Measurements from ENCODE around the gene LCK.
A peak's percentile ranks its signal among the peaks of the same experiment; 100 is the strongest.

The LCK gene

GRCh38 chr1:32250893-32251716 lies at the start of gene LCK:
Gene LCK (plus strand): TSS chr1:32251265. CDS start chr1:32274330, 23,065 bp downstream.
- H3K4me2 ChIP-seq (ENCODE audit: low read length), result peak within 1 kb of the TSS; percentile 69
- H3K27me3 ChIP-seq (ENCODE audit: insufficient read depth, low read length), result no peaks in the 10 kb centered on the region
- no peak within 1 kb of the TSS for H2AFZ ChIP-seq (ENCODE audit: low read length)
- peaks cover 95% of the 10 kb centered on the region for H3K4me1 ChIP-seq (ENCODE audit: insufficient read depth, low read length, severe bottlenecking)
- H4K20me1 ChIP-seq (ENCODE audit: insufficient read depth, low read length), result no peaks in the 10 kb centered on the region
- H3K9me2 ChIP-seq (ENCODE audit: low read depth, low read length), result no peaks in the 10 kb centered on the region
- peak within 1 kb of the TSS; percentile 100 for H3K27ac ChIP-seq (ENCODE audit: low read depth, low read length, poor library complexity, severe bottlenecking)
- peak within 1 kb of the TSS; percentile 50 for H3K4me3 ChIP-seq (ENCODE audit: low read depth, low read length, poor library complexity, severe bottlenecking)
- peak within 1 kb of the TSS; percentile 74 for H3K9ac ChIP-seq (ENCODE audit: low read length)
- H3K9me3 ChIP-seq (ENCODE audit: low read length), result no peaks in the 10 kb centered on the region
- TF ChIP-seq CTCF (IDR thresholded peaks at IDR 0.05; ENCODE audit: low read length) (no peak), EZH2 (IDR thresholded peaks at IDR 0.05; ENCODE audit: borderline replicate concordance, low read length) (no peak)
- H3F3A ChIP-seq (ENCODE audit: insufficient read depth, low read length), result peaks cover 10% of the 10 kb centered on the region
- H3K36me3 ChIP-seq (ENCODE audit: insufficient read depth, low read length), result no peaks in the 10 kb centered on the region
- H3K79me2 ChIP-seq (ENCODE audit: insufficient read depth, low read length), result no peaks in the 10 kb centered on the region

GRCh38 chr1:32204943-32205361 lies 46.1 kb upstream of the LCK start:
- Histone ChIP-seq H2AFZ (ENCODE audit: low read length) (no peak overlapping the region), H3K27me3 (ENCODE audit: insufficient read depth, low read length) (no peaks in the 10 kb centered on the region), H3K4me1 (ENCODE audit: insufficient read depth, low read length, severe bottlenecking) (peaks cover 35% of the 10 kb centered on the region), H3K9me3 (ENCODE audit: low read length) (no peaks in the 10 kb centered on the region), H3K9ac (ENCODE audit: low read length) (peak overlapping the region; percentile 84; the same call in 1 of the 2 replicates), H3K36me3 (ENCODE audit: insufficient read depth, low read length) (peaks cover 19% of the 10 kb centered on the region), H3F3A (ENCODE audit: insufficient read depth, low read length) (no peaks in the 10 kb centered on the region), H4K20me1 (ENCODE audit: insufficient read depth, low read length) (no peaks in the 10 kb centered on the region), H3K27ac (ENCODE audit: low read depth, low read length, poor library complexity, severe bottlenecking) (no peak overlapping the region), H3K9me2 (ENCODE audit: low read depth, low read length) (no peaks in the 10 kb centered on the region), H3K79me2 (ENCODE audit: insufficient read depth, low read length) (no peaks in the 10 kb centered on the region), H3K4me3 (ENCODE audit: low read depth, low read length, poor library complexity, severe bottlenecking) (peak overlapping the region; percentile 75), H3K4me2 (ENCODE audit: low read length) (peak overlapping the region; percentile 93)
- TF ChIP-seq CTCF (IDR thresholded peaks at IDR 0.05; ENCODE audit: low read length), result no peak
- no peak for TF ChIP-seq EZH2 (IDR thresholded peaks at IDR 0.05; ENCODE audit: borderline replicate concordance, low read length)

- Histone ChIP-seq H3K9me3 (ENCODE audit: low read length) (no peaks in the 10 kb centered on the region), H3K79me2 (ENCODE audit: insufficient read depth, low read length) (no peaks in the 10 kb centered on the region), H4K20me1 (ENCODE audit: insufficient read depth, low read length) (no peaks in the 10 kb centered on the region), H3K27ac (ENCODE audit: low read depth, low read length, poor library complexity, severe bottlenecking) (peak within 1 kb of the TSS; percentile 37), H3K36me3 (ENCODE audit: insufficient read depth, low read length) (peaks cover 19% of the 10 kb centered on the region), H3F3A (ENCODE audit: insufficient read depth, low read length) (no peaks in the 10 kb centered on the region), H3K27me3 (ENCODE audit: insufficient read depth, low read length) (no peaks in the 10 kb centered on the region), H3K4me2 (ENCODE audit: low read length) (peak within 1 kb of the TSS; percentile 93), H3K9ac (ENCODE audit: low read length) (peak within 1 kb of the TSS; percentile 84), H3K4me3 (ENCODE audit: low read depth, low read length, poor library complexity, severe bottlenecking) (peak within 1 kb of the TSS; percentile 75), H2AFZ (ENCODE audit: low read length) (no peak within 1 kb of the TSS), H3K9me2 (ENCODE audit: low read depth, low read length) (no peaks in the 10 kb centered on the region), H3K4me1 (ENCODE audit: insufficient read depth, low read length, severe bottlenecking) (peaks cover 28% of the 10 kb centered on the region)
- TF ChIP-seq CTCF (IDR thresholded peaks at IDR 0.05; ENCODE audit: low read length) (no peak), EZH2 (IDR thresholded peaks at IDR 0.05; ENCODE audit: borderline replicate concordance, low read length) (no peak)
These were observed 45.4 kb upstream of the LCK start, which contains the start of gene IQCC for GRCh38 chr1:32205401-32206370. Gene IQCC (plus strand): TSS chr1:32205671. CDS start chr1:32205682, 11 bp downstream.

All from OCI-LY1 (cell line).